ENCODE measurements around the gene ARL15.
"Not testable (repeated sequence)": the region's sequence is repeated elsewhere in the genome, so short reads cannot be mapped to it uniquely, and the experiment has no call there.

ARL15 gene

GRCh38 chr5:53895091-53895683 is 415.2 kb downstream of the ARL15 start:
- DNase-seq (ENCODE audit: low read depth) = no peak

DNA sequence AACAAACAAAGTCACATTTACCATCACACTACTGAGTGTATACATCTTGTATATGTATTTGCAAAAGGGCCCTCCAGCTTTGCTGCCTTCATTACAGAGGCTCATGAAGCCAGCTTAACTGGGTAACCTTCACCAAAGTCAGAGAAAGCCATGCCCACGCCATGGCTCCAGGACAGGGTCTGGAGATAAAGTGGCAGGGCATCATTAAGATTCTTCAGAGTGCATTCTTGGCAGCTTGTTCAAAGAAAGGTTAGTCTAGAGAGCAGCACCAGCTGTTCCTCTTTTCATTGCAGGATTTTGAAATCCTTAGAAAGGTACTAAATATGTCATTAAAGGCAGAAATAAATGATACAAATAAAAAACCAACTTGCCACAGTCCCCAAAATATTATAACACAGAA is 416.7 kb downstream of the ARL15 start:
- no peak for DNase-seq (ENCODE audit: low read depth)

GRCh38 chr5:53892224-53892623 is 418.1 kb downstream of the ARL15 start:
- no peak for DNase-seq (ENCODE audit: low read depth)

DNA sequence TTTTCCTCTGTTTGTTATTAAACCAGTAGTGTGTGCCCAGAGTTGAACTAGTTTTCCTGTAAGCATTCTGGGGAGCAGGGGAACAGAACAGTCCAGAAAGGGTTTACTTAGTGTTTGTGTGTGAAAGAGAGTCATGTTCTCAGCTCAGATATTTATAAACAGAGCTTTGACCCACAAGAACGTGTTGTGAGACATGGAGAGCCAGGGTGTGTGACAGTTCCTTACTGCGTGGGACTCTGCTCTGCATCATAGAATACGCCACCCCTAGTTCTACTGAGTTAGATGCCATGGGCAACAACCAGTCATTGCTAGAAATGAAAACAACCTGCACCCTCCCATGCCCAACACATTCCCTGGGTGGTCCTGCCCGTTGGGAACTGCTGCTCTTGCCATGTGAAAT is 419.2 kb downstream of the ARL15 start:
- DNase-seq (ENCODE audit: low read depth) = no peak

DNA sequence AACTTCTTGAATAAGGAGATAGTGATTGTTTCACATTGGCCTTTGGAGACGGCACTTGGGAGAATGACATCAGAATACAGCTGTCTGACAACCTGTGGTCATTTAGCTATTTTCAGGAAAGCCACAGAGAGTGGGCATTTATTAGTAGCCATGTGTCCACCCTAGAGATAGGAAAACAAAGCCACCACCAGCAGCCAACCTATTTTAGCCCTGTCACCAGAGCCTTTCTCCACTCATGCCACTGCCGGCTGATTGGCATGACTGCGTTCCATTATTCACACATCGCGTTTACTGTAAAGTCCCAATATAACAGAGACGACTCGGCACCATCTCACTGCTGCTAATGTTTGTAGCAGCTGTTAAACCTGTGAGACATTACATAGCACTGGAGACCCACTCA is 419.9 kb downstream of the ARL15 start:
- no peak for DNase-seq (ENCODE audit: low read depth)

- no peak for DNase-seq (ENCODE audit: low read depth)
These were observed 425.5 kb downstream of the ARL15 start for GRCh38 chr5:53884844-53885243.

GRCh38 chr5:53884417-53884816 is 426.0 kb downstream of the ARL15 start:
- DNase-seq (ENCODE audit: low read depth) = no peak

- DNase-seq (ENCODE audit: low read depth) = no peak
These were observed 427.7 kb downstream of the ARL15 start for GRCh38 chr5:53882676-53883031.

GRCh38 chr5:53882006-53882675 is 428.2 kb downstream of the ARL15 start:
- DNase-seq (ENCODE audit: low read depth) = no peak

DNA sequence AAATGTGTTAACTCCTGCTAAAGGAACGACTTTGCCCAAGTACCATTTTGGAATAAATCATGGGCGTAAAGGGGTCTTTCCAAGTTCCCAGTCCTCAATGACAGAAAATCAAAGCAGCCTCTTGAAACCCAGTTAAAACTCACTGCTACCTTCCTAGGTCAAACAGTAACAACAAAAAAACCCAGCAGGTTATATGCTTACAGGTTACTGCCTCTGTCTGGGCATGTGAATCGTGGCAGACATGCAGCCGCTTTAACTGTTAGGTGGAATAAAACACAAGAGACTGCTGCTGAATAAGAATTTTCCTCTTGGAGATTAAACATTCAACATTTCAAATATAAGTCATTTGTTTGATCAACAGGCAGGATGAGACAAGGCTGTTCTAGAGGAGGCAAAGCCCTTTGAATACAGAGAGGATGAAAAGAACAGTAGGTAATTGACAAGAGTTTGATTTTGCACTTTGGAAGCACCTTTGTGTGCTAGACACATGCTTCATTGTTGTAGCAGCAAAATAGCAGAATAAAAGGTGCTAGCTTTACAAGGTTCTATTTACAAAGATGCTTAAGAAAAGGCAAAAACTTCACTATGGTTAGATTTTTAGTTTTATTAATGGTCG is 430.6 kb downstream of the ARL15 start:
- DNase-seq (ENCODE audit: low read depth) = no peak

DNA sequence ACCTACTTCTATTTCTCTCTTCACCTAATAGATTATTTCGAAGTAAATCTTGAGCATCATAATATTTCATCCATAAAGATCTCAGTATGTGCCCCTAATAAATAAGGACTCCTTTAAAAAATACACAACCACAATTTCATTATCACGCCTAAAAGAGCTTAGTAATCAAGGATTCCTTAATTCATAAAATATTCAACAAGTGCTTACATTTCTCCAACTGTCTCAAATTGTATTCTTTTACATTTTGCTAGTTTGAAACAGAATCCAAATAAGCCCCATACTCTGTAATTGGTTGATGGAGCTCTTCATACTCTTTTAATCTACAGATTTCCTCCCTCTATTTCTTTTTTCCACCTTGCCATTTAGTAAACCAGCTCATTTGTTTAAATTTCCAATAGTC is 432.4 kb downstream of the ARL15 start:
- no peak for DNase-seq (ENCODE audit: low read depth)

DNA sequence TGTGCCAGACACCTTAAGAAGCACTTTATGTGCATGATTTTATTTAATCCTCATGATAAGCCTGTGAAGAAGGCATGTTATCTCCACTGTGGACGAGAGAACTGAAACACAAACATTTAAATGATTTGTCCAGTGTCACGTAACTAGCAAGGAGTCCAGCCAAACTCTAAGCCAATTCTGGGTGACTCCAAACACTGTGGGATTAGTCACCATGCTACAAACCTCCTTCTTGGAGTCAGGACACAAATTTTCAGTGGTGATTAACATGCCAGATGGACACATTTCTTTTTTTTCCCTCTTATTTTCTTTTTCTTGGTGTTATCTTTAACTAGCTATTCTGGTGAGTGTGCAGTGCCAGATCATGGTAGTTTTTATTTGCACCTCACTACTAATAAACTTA is 433.1 kb downstream of the ARL15 start:
- DNase-seq (ENCODE audit: low read depth) = no peak

DNA sequence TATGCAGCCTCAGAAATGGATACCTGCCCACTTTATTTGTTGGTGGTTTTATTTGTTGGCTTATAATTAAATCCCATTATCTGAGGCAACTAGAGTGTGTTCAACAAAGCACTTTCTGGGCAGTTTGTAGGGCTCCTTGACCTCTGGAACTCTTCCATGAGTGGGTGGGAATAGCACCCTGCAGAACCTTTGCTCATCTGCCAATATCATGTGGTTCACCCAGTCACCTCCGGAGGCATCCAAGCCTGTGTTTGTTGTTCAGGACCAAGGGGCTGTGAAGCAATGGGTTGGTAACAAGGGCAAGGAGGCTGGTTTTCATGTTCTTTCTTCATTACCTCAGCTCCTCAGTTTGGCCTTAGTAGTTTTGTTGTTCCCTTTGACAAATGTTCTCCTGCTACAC is 436.0 kb downstream of the ARL15 start:
- DNase-seq (ENCODE audit: low read depth) = no peak

- no peak for DNase-seq (ENCODE audit: low read depth)
These were observed 437.1 kb downstream of the ARL15 start for GRCh38 chr5:53873235-53873634.

DNA sequence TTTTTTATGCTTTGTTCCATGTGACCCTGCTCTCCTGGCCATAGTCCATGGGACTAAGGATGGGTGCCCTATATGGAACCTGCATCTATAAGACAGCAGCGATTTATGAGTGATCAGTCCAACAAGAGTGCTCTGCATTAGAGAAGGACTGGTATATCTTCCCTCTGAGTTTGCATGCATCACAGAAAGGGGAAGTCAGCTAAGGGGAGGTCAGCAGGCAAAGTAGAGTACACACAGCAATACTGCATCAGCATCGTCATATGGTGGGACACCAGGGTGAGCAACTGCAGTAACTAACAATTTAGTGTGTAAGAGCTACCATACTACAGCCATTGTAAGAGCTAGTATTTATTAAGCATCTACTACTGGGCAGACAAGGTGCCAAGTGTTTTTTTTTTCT is 438.6 kb downstream of the ARL15 start:
- DNase-seq (ENCODE audit: low read depth) = no peak

DNA sequence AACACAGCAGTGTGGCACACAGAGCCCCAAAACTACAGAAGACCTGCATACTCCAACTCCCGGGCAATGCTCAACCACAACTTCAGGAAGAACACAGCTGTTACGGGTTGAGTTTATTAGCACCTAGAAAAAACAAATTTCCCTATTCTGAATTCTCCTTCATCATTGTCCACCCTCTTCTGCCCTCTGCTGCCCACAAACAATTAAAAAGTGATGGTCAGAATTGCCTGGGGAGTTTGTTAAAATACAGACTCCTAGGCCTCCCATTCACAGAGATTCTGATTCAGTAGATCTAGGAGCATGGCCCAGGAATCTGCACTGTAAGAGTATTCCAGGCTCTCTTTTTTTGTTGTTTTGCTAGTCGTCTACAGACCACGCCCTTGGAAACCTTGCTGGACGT is 439.3 kb downstream of the ARL15 start:
- no peak for DNase-seq (ENCODE audit: low read depth)

DNA sequence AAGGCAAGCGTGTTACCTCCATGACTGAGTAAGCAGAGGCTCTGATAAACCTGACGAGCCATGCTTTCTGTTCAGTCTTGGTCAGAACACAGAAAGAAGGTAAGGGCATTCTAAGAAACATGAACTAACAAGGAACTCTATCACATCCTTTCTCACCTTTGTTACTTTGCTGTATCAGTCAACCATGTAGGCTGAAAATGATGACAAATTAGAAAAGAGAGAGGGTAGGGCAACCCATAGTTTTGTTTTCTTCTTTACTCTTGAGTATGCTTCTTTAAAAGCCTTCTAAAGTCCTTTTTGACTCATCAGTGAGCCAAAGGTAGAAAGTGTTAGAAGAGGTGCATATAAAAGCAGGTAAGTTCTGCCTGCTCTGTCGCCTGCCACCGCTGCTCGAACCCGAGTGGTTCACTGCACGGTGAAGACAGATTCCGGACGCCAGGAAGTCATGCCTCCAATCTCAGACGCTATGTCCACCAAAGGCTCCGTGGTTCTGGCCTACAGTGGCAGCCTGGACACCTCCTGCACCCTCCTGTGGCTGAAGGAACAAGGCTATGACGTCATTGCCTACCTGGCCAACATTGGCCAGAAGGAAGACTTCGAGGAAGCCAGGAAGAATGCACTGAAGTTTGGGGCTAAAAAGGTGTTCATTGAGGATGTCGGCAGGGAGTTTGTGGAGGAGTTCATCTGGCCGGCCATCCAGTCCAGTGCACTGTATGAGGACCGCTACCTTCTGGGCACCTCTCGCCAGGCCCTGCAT is 451.5 kb downstream of the ARL15 start:
- no peak for DNase-seq (ENCODE audit: low read depth)

- no peak for DNase-seq (ENCODE audit: low read depth)
These were observed 453.9 kb downstream of the ARL15 start for GRCh38 chr5:53856506-53856905.

DNA sequence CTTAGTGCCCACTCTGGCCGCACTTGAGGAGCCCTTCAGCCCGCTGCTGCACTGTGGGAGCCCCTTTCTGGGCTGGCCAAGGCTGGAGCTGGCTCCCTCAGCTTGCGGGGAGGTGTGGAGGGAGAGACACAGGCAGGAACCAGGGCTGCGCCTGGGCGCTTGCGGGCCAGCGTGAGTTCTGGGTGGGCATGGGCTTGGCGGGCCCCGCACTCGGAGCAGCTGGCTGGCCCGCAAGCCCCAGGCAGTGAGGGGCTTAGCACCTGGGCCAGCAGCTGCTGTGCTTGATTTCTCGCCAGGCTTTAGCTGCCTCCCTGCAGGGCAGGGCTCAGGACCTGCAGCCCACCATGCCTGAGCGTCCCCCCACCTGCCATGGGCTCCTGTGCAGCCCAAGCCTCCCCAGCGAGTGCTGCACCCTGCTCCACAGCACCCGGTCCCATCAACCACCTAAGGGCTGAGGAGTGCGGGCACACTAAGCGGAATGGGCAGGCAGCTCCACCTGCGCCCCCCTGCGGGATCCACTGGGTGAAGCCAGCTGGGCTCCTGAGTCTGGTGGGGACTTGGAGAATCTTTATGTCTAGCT is 473.4 kb downstream of the ARL15 start:
- DNase-seq (ENCODE audit: low read depth) = not testable (repeated sequence)

DNA sequence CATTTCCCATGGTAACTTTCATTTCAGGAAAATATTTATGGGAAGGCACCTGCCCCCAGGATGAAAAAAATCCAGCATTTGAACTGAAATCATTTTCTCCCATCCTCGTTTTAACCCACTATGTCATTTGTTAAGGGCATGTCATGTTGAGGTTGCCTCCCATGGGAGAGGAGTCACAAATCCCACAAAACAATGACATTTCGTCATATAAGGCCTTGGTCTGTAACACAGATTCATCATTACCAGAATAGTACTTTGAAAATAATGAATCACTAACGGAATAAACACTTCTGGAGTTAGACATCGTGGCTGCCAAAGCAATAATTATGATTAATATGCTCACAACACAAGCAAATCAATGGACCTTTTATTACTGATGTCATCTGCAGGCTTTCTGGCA is 475.9 kb downstream of the ARL15 start:
- DNase-seq (ENCODE audit: low read depth) = no peak
